ENCODE data around the gene SLC35G6.
A peak's percentile ranks its signal among the peaks of the same experiment; 100 is the strongest.
"Not testable (repeated sequence)": the region's sequence is repeated elsewhere in the genome, so short reads cannot be mapped to it uniquely, and the experiment has no call there.

Gene SLC35G6

DNA sequence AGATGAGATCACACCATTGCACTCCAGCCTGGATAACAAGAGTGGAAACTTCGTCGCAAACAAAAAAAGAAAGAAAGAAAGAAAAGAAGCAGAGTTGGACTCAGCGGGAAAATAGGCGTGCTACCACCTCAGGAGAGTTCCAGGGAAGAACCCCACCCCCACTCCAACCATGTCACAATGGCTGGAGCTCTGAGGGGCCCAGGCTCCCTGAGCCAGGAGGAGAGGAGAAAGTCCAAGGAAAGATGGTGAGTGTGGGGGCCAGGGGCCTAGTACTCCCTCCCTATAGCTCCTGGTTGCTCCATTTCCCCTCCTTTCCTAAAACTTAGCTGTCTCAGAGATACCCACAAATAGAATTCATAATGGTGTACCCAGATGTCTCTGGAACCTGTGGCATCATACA, at the start of gene SLC35G6:
Gene SLC35G6, plus strand, starts transcription at position 172 of the 400 bp plus-strand sequence. Its CDS starts 71 bp downstream, at position 243.
- DNase-seq (ENCODE audit: low spot score), result not testable (repeated sequence)

GRCh38 chr17:7432296-7432695, 49.0 kb upstream of the SLC35G6 start:
- no peak for DNase-seq (ENCODE audit: low spot score)

DNA sequence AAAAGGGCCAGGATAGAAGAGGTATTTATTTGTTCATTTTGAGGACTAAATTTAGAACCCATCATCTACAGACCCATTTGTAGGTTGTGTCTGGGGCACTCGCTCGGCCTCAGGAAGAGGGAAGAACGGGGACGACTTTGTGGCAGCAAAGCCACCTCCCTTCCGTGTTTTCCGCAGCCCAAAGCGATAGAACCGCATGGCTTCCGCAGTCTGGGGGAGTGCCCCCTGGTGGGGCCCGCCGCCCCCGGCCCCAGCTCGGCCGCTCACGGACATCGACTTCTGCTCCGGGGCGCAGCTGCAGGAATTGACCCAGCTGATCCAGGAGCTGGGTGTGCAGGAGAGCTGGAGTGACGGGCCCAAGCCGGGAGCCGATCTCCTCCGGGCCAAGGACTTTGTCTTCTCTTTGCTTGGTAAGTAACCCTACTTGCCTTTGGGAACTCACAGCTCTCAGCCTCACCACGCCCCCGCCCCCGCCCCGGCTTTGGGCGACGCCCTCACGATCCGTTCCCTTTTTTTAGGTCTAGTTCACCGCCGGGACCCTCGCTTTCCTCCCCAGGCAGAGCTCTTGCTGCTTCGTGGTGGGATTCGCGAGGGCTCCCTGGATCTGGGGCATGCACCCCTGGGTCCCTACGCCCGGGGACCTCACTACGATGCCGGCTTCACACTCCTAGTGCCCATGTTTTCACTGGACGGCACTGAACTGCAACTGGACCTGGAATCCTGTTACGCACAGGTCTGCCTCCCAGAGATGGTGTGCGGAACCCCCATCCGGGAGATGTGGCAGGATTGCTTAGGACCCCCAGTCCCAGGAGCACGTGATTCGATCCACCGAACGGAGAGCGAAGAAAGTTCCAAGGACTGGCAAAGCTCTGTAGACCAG, 45.3 kb upstream of the SLC35G6 start:
- no peak for DNase-seq (ENCODE audit: low spot score)

DNA sequence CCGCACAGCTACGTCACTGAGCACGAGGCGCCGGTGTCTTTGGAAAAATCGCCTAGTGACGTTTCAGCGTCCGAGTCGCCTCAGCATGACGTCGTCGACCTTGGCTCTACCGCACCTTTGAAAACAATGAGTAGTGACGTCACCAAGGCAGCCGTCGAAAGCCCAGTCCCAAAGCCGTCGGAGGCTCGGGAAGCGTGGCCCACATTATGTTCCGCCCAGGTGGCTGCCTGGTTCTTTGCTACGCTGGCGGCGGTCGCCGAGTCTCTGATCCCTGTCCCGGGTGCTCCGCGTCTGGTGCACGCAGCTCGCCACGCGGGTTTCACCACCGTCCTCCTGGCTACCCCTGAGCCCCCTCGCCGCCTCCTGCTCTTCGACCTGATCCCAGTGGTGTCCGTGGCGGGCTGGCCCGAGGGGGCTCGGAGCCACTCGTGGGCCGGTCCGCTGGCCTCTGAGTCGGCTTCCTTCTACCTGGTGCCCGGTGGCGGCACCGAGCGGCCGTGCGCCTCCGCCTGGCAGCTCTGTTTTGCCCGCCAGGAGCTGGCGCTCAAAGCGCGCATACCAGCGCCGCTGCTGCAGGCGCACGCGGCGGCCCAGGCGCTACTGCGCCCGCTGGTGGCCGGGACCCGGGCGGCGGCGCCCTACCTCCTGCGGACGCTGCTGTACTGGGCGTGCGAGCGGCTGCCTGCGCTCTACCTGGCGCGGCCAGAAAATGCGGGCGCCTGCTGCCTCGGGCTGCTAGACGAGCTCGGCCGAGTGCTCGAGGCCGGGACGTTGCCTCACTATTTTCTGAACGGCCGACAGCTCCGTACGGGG, 44.5 kb upstream of the SLC35G6 start:
- peak; percentile 85 for DNase-seq (ENCODE audit: low spot score)

DNA sequence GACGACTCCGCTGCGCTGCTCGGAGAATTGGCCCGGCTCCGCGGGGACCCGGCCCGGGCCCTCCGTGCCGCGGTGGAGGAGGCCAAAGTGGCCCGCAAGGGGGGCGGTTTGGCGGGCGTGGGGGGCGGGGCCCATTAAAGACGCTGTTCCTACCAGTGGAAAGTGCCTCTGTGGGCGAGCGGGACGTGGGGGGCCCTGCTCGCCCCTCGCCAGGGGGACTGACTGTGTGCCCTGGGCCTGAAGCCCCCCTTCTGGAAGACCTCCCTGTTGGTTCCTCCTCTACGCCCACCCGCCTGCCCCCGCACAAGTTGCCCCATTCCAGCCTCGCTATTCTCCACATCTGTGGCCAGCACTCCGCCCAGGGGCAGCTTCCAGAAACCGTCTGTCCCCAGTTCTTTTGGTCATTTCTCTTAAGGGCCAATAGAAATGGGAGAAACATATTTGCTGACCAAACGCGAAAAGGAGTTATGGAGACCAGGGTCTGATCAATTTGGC, 43.8 kb upstream of the SLC35G6 start:
- no peak for DNase-seq (ENCODE audit: low spot score)

GRCh38 chr17:7437950-7438614, 43.2 kb upstream of the SLC35G6 start:
- DNase-seq (ENCODE audit: low spot score), result no peak

DNA sequence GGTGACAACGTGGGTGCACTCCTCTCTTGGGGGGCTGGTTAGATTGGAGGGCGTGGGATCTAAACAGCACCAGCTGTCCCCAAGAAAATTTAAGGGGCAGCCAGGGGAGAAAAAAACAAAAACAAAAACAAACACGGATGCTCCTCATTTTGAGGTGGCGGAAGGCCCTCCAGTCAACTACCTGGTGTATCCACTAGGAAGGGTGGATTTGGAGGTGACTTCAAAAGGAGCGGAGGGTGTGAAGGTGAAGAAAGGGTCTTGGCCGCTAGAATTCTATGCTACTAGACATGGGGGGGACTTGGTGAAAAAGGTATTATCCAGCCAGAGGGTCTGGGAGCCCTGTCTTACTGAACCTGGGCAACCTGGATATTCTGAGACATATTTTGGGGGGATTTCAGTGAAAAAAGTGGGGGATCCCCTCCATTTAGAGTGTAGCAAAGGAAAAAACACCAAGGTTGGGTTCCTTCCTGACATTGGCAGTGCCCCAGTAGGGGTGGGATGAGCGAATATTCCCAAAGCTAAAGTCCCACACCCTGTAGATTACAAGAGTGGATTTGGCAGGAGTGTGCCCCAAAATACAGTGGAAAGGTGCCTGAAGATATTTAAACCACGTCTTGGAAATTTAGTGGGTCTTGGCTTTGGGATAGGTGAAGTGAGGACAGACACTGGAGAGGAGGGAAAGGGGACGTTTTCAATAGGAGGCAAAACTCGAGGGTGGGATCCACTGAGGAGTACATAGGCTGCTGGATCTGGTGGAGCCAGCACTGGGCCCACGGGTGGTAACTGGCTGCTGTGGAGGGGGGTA, 42.4 kb upstream of the SLC35G6 start:
- DNase-seq (ENCODE audit: low spot score), result no peak

DNA sequence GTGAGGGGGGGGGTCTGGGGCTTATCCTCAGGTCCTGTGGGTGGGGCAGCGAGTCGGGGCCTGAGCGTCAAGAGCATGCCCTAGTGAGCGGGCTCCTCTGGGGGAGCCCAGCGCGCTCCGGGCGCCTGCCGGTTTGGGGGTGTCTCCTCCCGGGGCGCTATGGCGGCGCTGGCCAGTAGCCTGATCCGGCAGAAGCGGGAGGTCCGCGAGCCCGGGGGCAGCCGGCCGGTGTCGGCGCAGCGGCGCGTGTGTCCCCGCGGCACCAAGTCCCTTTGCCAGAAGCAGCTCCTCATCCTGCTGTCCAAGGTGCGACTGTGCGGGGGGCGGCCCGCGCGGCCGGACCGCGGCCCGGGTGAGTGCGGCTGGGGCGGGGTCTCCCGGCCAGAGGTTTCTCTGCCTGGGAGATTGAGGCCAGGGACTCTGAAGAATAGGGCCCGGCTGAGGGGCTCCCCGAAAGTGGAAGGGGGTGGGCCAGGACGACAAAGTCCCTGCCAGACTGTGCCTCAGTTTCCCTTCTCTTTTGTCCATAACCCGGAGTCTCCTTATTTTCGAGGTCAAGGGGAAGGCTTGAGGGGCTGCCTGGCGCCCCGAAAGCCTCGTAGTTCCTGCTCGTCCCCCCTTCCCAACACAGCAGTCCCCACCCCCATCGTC, 41.7 kb upstream of the SLC35G6 start, which contains the start of gene FGF11:
Gene FGF11, plus strand, starts transcription at position 51 of the 651 bp plus-strand sequence. Its CDS starts 109 bp downstream, at position 160.
- DNase-seq (ENCODE audit: low spot score), result no peak

GRCh38 chr17:7440113-7440833, 41.0 kb upstream of the SLC35G6 start:
- DNase-seq (ENCODE audit: low spot score), result peak; percentile 54

DNA sequence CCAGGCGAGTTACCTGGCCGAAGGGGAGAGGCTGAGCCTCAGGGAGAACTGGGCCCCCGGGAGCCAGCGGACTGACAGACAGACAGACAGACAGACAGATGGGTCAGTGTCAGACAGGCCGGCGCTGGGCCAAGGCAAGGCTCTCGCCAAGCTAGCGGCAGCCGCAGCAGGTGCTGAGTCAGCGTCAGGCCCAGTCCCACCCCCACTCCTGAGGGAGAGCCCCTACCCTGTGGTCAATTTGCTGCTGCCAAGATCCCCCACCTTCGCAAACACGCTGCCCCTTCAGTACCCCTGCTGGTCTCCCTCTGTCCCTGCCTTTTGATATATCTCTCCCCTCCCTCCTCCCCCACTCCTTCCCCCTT, 40.4 kb upstream of the SLC35G6 start:
- no peak for DNase-seq (ENCODE audit: low spot score)

DNA sequence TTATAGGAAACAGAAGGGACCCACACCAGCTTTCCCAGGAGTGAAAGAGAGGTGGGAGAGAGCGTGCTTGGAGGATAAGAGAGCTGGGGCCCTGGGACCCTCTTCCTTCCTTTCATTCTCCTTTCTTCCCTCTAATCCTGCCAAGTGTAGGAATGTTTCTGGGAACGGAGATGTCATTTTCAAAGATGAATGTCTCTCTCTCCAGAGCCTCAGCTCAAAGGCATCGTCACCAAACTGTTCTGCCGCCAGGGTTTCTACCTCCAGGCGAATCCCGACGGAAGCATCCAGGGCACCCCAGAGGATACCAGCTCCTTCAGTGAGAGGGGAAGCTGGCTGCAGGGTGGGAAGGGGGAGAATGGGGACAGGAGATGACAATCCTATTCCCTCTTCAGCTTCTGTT, 40.0 kb upstream of the SLC35G6 start:
- DNase-seq (ENCODE audit: low spot score), result no peak

DNA sequence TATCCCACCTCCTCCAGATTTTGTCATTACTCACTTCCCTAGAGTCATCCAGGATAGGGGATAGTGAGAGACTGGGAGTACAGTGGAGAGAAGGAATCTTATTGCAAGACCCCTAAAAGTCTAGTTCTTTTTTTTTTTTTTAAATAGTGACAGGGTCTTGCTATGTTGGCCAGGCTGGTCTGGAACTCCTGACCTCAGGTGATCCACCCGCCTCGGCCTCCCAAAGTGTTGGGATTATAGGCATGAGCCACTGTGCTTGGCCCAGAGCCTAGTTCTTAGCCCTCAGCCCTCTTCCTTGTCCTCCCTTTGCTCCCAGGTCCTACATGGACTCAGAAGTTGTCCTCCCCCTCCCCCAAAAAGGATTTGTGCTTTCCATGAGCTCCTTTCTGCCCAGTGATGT, 39.1 kb upstream of the SLC35G6 start:
- no peak for DNase-seq (ENCODE audit: low spot score)

- DNase-seq (ENCODE audit: low spot score), result no peak
These were observed 37.5 kb upstream of the SLC35G6 start for GRCh38 chr17:7443499-7444485.

DNA sequence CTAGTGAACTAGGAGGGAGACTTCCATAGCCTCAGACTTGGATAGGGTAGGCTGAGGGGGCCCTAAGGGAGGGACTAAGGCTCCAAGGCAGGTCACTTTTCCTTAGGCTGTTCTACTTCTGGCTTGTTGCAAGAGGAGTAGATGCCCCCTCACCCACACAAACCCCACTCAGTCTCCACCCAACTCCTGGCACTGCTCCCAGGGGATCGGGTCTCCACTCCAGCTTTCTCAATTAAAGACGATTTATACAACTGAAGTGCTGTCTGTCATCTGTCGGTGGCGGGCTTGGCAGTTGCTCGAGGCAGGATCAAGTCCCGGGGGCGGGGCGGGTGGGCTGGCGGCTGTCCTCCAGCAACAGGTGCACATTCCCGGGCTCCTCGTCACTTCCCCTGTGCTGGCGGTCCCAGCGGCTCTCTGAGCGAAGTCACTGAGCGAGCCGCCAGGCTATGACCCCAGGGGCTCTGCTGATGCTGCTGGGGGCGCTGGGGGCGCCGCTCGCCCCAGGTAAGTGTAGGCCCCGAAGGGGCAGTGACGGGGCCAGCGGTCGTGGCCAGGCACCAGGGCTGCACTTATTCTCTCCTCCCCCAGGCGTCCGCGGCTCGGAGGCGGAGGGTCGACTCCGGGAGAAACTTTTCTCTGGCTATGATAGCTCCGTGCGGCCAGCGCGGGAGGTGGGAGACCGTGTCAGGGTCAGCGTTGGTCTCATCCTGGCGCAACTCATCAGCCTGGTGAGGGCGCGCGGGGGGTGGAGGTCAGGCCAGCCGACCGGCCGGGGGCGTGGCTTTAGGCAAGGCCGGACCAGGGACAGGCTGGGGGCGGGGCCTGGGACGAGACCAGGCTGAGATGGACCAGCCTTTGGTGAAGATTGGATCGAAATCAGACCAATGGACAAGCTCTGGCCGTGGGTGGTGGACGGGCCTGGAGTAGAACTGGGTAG, 36.3 kb upstream of the SLC35G6 start, which contains the start of gene CHRNB1:
Gene CHRNB1, plus strand, starts transcription at position 380 of the 937 bp plus-strand sequence. Its CDS starts 67 bp downstream, at position 447.
- peak; percentile 68 for DNase-seq (ENCODE audit: low spot score)

DNA sequence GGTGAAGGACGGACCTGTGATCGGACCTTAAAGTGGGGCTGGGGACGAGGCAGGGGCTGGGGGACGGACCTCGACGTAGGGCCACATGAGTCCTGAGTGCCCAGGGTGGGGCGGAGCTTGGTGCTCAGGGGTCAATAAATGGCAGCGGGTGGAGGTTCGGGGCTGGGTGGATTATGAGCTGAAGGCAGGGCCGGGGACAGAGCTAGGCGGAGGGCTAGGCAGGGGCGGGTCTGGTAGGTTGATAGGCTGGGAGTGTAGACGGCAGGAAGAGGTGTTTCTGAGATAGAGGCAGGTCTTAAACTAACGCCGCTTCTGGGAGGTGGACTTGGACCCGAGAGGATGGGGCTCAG, 35.7 kb upstream of the SLC35G6 start:
- no peak for DNase-seq (ENCODE audit: low spot score)

DNA sequence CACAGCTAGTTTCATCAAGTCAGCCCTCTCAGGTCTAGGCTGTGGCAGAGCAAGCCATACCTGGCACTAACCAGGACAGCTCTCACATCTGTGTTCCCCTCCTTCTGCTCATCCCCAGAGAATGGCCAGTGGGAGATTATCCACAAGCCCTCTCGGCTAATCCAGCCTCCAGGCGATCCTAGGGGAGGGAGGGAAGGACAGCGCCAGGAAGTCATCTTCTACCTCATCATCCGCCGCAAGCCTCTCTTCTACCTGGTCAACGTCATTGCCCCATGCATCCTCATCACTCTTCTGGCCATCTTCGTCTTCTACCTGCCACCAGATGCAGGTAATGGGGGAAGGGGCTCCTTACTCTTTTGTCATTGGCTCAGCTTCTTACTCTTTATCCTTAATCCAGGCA, 32.8 kb upstream of the SLC35G6 start:
- no peak for DNase-seq (ENCODE audit: low spot score)

- DNase-seq (ENCODE audit: low spot score), result no peak
These were observed 21.2 kb upstream of the SLC35G6 start for GRCh38 chr17:7459961-7460545.

Measured in D341Med (cell line).